HepG2 (cell line): ENCODE data around the gene LTB4R2. TPM values are rescaled to one million over a fixed set of nuclear protein-coding genes. Genes with fewer than 3 reads are reported as not detected.
A peak's percentile ranks its signal among the peaks of the same experiment; 100 is the strongest.

ENCODE experiments used
- CCAR2 ChIP-seq: fragments of 200-400 bp; formaldehyde crosslinking; optimal IDR thresholded peaks from 2 replicates; pipeline ENCODE3; 2018; ENCODE audit warnings: low read depth, mild to moderate bottlenecking, low read length, moderate library complexity
- DR1 ChIP-seq: sonication (generic); formaldehyde crosslinking; IDR thresholded peaks from 2 replicates; pipeline ENCODE4 v1.8.0; 2021; ENCODE audit warnings: mild to moderate bottlenecking, missing genetic modification reagents, inconsistent platforms
- GMEB1 ChIP-seq: sonication (generic); formaldehyde crosslinking; IDR thresholded peaks from 2 replicates; pipeline ENCODE4 v1.5.1; 2020; ENCODE audit warnings: missing genetic modification reagents, mild to moderate bottlenecking, borderline replicate concordance
- KDM4B ChIP-seq: sonication (generic); formaldehyde crosslinking; IDR thresholded peaks from 2 replicates; pipeline ENCODE4 v1.4.0; 2020; ENCODE audit warnings: missing genetic modification reagents
- LBX2 ChIP-seq: sonication (generic); formaldehyde crosslinking; IDR thresholded peaks from 2 replicates; pipeline ENCODE4 v1.5.0; 2020; ENCODE audit warnings: missing genetic modification reagents, mild to moderate bottlenecking, borderline replicate concordance
- NFYC ChIP-seq: IDR thresholded peaks from 2 replicates; pipeline ENCODE4 v1.6.1; 2016; ENCODE audit warnings: missing genetic modification reagents, missing compliant biosample characterization
- PATZ1 ChIP-seq: sonication (generic); formaldehyde crosslinking; IDR thresholded peaks from 2 replicates; pipeline ENCODE4 v1.4.0; 2020; ENCODE audit warnings: missing genetic modification reagents
- RBM22 ChIP-seq: fragments of 200-400 bp; formaldehyde crosslinking; optimal IDR thresholded peaks from 2 replicates; pipeline ENCODE3; 2017; ENCODE audit warnings: mild to moderate bottlenecking, low read length, moderate library complexity
- TRAFD1 ChIP-seq: sonication (generic); formaldehyde crosslinking; IDR thresholded peaks from 2 replicates; pipeline ENCODE4 v1.5.1; 2020; ENCODE audit warnings: missing genetic modification reagents, mild to moderate bottlenecking, borderline replicate concordance
- XRCC5 ChIP-seq: fragments of 200-400 bp; formaldehyde crosslinking; optimal IDR thresholded peaks from 2 replicates; pipeline ENCODE3; 2017; ENCODE audit warnings: mild to moderate bottlenecking, low read length
- ZBTB1 ChIP-seq: sonication (generic); formaldehyde crosslinking; IDR thresholded peaks from 2 replicates; pipeline ENCODE4 v1.4.0; 2020; ENCODE audit warnings: missing genetic modification reagents, borderline replicate concordance
- ZBTB44 ChIP-seq: sonication (generic); formaldehyde crosslinking; IDR thresholded peaks from 2 replicates; pipeline ENCODE4 v1.4.0; 2020; ENCODE audit warnings: missing genetic modification reagents
- ZBTB49 ChIP-seq: sonication (generic); formaldehyde crosslinking; IDR thresholded peaks from 2 replicates; pipeline ENCODE4 v1.4.0; 2020; ENCODE audit warnings: missing genetic modification reagents, borderline replicate concordance
- ZFP41 ChIP-seq: sonication (generic); formaldehyde crosslinking; IDR thresholded peaks from 2 replicates; pipeline ENCODE4 v1.4.0; 2020; ENCODE audit warnings: mild to moderate bottlenecking, missing genetic modification reagents, borderline replicate concordance
- ZNF296 ChIP-seq: sonication (generic); formaldehyde crosslinking; conservative IDR thresholded peaks from 2 replicates; pipeline ENCODE4 v1.5.0; 2020; ENCODE audit warnings: mild to moderate bottlenecking, missing genetic modification reagents
- ZNF496 ChIP-seq: sonication (generic); formaldehyde crosslinking; IDR thresholded peaks from 2 replicates; pipeline ENCODE4 v1.8.1; 2023; ENCODE audit warnings: mild to moderate bottlenecking, moderate library complexity, missing genetic modification reagents; ENCODE audit not compliant: insufficient replicate concordance
- ZNF530 ChIP-seq: sonication (generic); formaldehyde crosslinking; IDR thresholded peaks from 2 replicates; pipeline ENCODE4 v1.5.0; 2020; ENCODE audit warnings: low read depth, mild to moderate bottlenecking, missing genetic modification reagents
- ZSCAN20 ChIP-seq: sonication (generic); formaldehyde crosslinking; IDR thresholded peaks from 2 replicates; pipeline ENCODE4 v1.4.0; 2020; ENCODE audit warnings: missing genetic modification reagents, mild to moderate bottlenecking, borderline replicate concordance
- polyA plus RNA-seq, 8 experiments: library from polyadenylated mRNA; depleted of rRNA in 3 of 8; stranded (reverse) in 7 of 8; unstranded in 1 of 8; fragments of >200 nt; fragmentation: Illumina TruSeq in 4 of 8; extraction: Trizol in 4 of 8; gene quantifications; 2 replicates each; pipeline versions ENCODE4 v1.2.1 to v1.2.3, GENCODE V29; 2011 to 2016; ENCODE audit warnings: low read depth in 4 of 8, missing spikeins in 1 of 8, mixed read lengths in 1 of 8; ENCODE audit not compliant: insufficient read depth in 1 of 8
- total RNA-seq, 5 experiments: library from RNA; depleted of rRNA; stranded (reverse); fragments of >200 nt; fragmentation: Illumina TruSeq; extraction: Trizol; gene quantifications; 2 replicates each; pipeline ENCODE4 v1.2.3, GENCODE V29; 2016; ENCODE audit warnings: low read depth in 1 of 5

The LTB4R2 gene
- total and polyA plus RNA-seq, 2 of the 13 experiments (the other 11 are each of a cell fraction or from before 2014, with no cell fraction given): 3.9 to 6.9 TPM

GRCh38 chr14:24343795-24344660 lies 34.1 kb downstream of the LTB4R2 start (continued):
- TF ChIP-seq CCAR2: no peak
- TF ChIP-seq PATZ1 (CRISPR knock-in tag): peak; percentile 63; the same call in 1 of the 2 replicates
- TF ChIP-seq NFYC: no peak
- no peak for TF ChIP-seq ZBTB44 (CRISPR knock-in tag)
- TF ChIP-seq RBM22: no peak
- TF ChIP-seq ZNF296 (CRISPR knock-in tag): no peak
- no peak for TF ChIP-seq LBX2 (CRISPR knock-in tag)
- no peak for TF ChIP-seq ZSCAN20 (CRISPR knock-in tag)
- TF ChIP-seq GMEB1 (CRISPR knock-in tag): no peak
- TF ChIP-seq ZBTB49: no peak
- no peak for TF ChIP-seq ZNF496
- no peak for TF ChIP-seq KDM4B (CRISPR knock-in tag)
- TF ChIP-seq ZBTB1: no peak
- TF ChIP-seq ZFP41 (CRISPR knock-in tag): 0 out of 2 replicates have a peak, but pooled peaks have one; percentile 35
- TF ChIP-seq DR1: no peak
- no peak for TF ChIP-seq XRCC5
- 0 out of 2 replicates have a peak, but pooled peaks have one; percentile 67 for TF ChIP-seq TRAFD1 (CRISPR knock-in tag)
- no peak for TF ChIP-seq ZNF530 (CRISPR knock-in tag)
